PFSK-1 (cell line): ENCODE results near the gene C9orf72.

Experiments
- FOXP2 ChIP-seq: optimal IDR thresholded peaks from 2 replicates; pipeline ENCODE3; 2011; ENCODE audit warnings: borderline replicate concordance, control low read depth, inconsistent platforms; ENCODE audit not compliant: insufficient read depth; ENCODE audit errors: extremely low read length, extremely low read depth
- POLR2AphosphoS5 ChIP-seq: IDR thresholded peaks from 2 replicates; pipeline ENCODE4 v1.6.1; 2012; ENCODE audit warnings: low read depth, mild to moderate bottlenecking, control low read depth, low read length, moderate library complexity
- SIN3A ChIP-seq: IDR thresholded peaks from 2 replicates; pipeline ENCODE4 v1.6.1; 2012; ENCODE audit warnings: mild to moderate bottlenecking, low read length, moderate library complexity, borderline replicate concordance; ENCODE audit not compliant: insufficient read depth
- TAF1 ChIP-seq: IDR thresholded peaks from 2 replicates; pipeline ENCODE4 v1.6.1; 2012; ENCODE audit warnings: low read length, control low read depth, borderline replicate concordance; ENCODE audit not compliant: insufficient read depth
- TF ChIP-seq, protein P1 (sequence below), 2 experiments: IDR thresholded peaks; 2 replicates each; pipeline versions ENCODE4 v1.6.1 to v1.8.0; 2011 to 2012; ENCODE audit warnings: low read depth in 2 of 2, low read length in 2 of 2, control low read depth in 1 of 2, inconsistent platforms in 1 of 2, mild to moderate bottlenecking in 1 of 2, moderate library complexity in 1 of 2; ENCODE audit not compliant: insufficient read depth in 1 of 2

The C9orf72 gene

DNA sequence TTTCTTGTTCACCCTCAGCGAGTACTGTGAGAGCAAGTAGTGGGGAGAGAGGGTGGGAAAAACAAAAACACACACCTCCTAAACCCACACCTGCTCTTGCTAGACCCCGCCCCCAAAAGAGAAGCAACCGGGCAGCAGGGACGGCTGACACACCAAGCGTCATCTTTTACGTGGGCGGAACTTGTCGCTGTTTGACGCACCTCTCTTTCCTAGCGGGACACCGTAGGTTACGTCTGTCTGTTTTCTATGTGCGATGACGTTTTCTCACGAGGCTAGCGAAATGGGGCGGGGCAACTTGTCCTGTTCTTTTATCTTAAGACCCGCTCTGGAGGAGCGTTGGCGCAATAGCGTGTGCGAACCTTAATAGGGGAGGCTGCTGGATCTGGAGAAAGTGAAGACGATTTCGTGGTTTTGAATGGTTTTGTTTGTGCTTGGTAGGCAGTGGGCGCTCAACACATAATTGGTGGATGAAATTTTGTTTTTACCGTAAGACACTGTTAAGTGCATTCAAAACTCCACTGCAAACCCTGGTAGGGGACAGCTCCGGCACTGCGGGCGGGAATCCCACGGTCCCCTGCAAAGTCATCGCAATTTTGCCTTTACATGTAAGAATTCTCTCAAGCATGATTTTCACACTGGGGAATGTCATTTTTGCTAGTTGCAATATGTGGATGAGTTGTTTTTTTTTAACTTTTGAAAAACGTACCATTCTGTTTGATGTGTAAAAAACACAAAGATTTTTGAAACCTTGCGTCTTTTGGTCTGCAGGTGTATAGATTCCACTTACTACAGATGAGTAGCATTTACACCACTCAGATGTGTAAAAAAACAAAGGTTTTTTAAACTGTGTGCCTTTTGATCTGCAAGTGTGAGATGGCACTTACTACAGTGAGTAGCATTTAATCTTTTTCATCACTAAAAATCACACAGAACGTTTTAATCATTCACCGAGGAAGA is 631 bp upstream of the C9orf72 start:
- TF ChIP-seq SIN3A (no peak; the same call in 1 of the 2 replicates), TAF1 (0 out of 2 replicates have a peak, but pooled peaks have one; percentile 46), POLR2AphosphoS5 (peak; percentile 37), FOXP2 (no peak)
- TF ChIP-seq, protein P1, sequence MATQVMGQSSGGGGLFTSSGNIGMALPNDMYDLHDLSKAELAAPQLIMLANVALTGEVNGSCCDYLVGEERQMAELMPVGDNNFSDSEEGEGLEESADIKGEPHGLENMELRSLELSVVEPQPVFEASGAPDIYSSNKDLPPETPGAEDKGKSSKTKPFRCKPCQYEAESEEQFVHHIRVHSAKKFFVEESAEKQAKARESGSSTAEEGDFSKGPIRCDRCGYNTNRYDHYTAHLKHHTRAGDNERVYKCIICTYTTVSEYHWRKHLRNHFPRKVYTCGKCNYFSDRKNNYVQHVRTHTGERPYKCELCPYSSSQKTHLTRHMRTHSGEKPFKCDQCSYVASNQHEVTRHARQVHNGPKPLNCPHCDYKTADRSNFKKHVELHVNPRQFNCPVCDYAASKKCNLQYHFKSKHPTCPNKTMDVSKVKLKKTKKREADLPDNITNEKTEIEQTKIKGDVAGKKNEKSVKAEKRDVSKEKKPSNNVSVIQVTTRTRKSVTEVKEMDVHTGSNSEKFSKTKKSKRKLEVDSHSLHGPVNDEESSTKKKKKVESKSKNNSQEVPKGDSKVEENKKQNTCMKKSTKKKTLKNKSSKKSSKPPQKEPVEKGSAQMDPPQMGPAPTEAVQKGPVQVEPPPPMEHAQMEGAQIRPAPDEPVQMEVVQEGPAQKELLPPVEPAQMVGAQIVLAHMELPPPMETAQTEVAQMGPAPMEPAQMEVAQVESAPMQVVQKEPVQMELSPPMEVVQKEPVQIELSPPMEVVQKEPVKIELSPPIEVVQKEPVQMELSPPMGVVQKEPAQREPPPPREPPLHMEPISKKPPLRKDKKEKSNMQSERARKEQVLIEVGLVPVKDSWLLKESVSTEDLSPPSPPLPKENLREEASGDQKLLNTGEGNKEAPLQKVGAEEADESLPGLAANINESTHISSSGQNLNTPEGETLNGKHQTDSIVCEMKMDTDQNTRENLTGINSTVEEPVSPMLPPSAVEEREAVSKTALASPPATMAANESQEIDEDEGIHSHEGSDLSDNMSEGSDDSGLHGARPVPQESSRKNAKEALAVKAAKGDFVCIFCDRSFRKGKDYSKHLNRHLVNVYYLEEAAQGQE (IDR thresholded peaks at IDR 0.05; ENCODE audit: insufficient read depth in 1 of 2, low read depth in 2 of 2, low read length in 2 of 2): no peak

DNA sequence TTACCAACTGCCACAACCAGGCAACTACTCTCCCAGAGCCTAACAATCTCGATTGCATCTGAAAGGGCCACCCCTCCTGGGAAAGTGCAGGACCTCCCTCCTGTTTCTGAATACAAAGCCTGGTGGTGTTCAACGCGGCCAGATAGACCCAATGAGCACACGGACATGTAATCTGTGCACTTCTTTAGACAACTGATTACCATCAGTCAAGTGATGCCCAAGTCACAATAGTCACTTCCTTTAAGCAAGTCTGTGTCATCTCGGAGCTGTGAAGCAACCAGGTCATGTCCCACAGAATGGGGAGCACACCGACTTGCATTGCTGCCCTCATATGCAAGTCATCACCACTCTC is 739 bp downstream of the C9orf72 start:
- TF ChIP-seq FOXP2 (no peak), TAF1 (no peak), SIN3A (no peak), POLR2AphosphoS5 (no peak)
- TF ChIP-seq, protein P1 (IDR thresholded peaks at IDR 0.05; ENCODE audit: insufficient read depth in 1 of 2, low read depth in 2 of 2, low read length in 2 of 2): no peak

DNA sequence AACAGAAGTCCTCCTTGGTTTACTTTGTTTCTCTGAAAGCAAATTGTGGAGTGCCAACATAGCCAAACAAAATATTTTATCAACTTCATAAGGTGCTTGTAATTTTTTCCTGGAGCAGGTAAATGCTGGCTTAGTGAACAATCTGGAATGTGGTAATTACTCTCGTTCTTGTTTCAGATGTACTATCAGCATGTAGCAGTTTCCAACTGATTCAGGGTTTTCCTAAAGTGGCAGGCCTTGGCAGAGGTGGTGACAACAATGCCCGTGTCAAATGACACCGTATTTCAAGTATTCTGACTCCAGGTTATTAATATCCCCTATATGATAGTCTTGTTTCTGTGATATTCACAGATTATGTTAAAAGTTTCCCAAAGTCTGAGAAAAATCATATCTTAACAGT is 1.2 kb downstream of the C9orf72 start:
- TF ChIP-seq POLR2AphosphoS5: no peak
- TF ChIP-seq, protein P1 (IDR thresholded peaks at IDR 0.05; ENCODE audit: insufficient read depth in 1 of 2, low read depth in 2 of 2, low read length in 2 of 2): no peak
- TF ChIP-seq TAF1: no peak
- TF ChIP-seq FOXP2: no peak
- TF ChIP-seq SIN3A: no peak

DNA sequence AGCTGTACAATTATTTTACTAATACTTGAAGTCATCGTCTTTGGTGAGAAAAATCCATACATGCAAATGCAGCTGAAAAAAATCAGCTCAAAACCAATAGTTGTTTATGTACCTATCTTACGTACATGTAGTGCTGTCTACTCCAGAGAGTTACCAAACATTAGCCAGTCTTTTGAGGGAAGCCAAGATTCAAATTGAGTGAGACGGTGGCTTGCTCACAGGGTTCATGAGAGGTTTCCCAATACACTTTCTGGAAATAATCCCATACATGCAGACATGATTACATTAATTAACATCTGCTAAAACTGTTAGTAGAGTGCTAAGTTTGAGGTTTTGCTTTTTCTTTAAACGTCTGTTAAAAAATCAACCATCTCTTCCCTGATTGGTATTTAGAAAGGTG is 2.3 kb downstream of the C9orf72 start:
- TF ChIP-seq POLR2AphosphoS5: no peak
- TF ChIP-seq, protein P1 (IDR thresholded peaks at IDR 0.05; ENCODE audit: insufficient read depth in 1 of 2, low read depth in 2 of 2, low read length in 2 of 2): no peak
- TF ChIP-seq TAF1: no peak
- no peak for TF ChIP-seq SIN3A
- no peak for TF ChIP-seq FOXP2
